WTC11 (cell line): Measurements from ENCODE around the gene TMEM198. TPM values are rescaled to one million over a fixed set of nuclear protein-coding genes. Genes with fewer than 3 reads are reported as not detected.

Experiments used
- CBFB ChIP-seq: sonication (generic); formaldehyde crosslinking; IDR thresholded peaks from 2 replicates; pipeline ENCODE4 v1.8.1; 2022; ENCODE audit warnings: mild to moderate bottlenecking, low read depth, missing genetic modification reagents
- ESRRA ChIP-seq: sonication (generic); formaldehyde crosslinking; IDR thresholded peaks from 2 replicates; pipeline ENCODE4 v1.8.1; 2022; ENCODE audit warnings: mild to moderate bottlenecking, missing genetic modification reagents, borderline replicate concordance
- ETV6 ChIP-seq: sonication (generic); formaldehyde crosslinking; IDR thresholded peaks from 2 replicates; pipeline ENCODE4 v1.8.1; 2022; ENCODE audit warnings: mild to moderate bottlenecking, missing genetic modification reagents
- GABPB1 ChIP-seq: sonication (generic); formaldehyde crosslinking; IDR thresholded peaks from 2 replicates; pipeline ENCODE4 v1.8.1; 2023; ENCODE audit warnings: mild to moderate bottlenecking, missing genetic modification reagents
- MYBL2 ChIP-seq: sonication (generic); formaldehyde crosslinking; IDR thresholded peaks from 2 replicates; pipeline ENCODE4 v1.8.1; 2023; ENCODE audit warnings: mild to moderate bottlenecking, moderate library complexity, missing genetic modification reagents
- SMAD3 ChIP-seq: sonication (generic); formaldehyde crosslinking; IDR thresholded peaks from 2 replicates; pipeline ENCODE4 v1.8.0; 2022; ENCODE audit warnings: missing genetic modification reagents, mild to moderate bottlenecking, borderline replicate concordance
- TEAD1 ChIP-seq: sonication (generic); formaldehyde crosslinking; IDR thresholded peaks from 2 replicates; pipeline ENCODE4 v1.8.0; 2022; ENCODE audit warnings: mild to moderate bottlenecking, missing genetic modification reagents
- ZBTB21 ChIP-seq: sonication (generic); formaldehyde crosslinking; IDR thresholded peaks from 2 replicates; pipeline ENCODE4 v1.8.1; 2023; ENCODE audit warnings: mild to moderate bottlenecking, missing genetic modification reagents, borderline replicate concordance
- ZNF219 ChIP-seq: sonication (generic); formaldehyde crosslinking; IDR thresholded peaks from 2 replicates; pipeline ENCODE4 v1.8.0; 2023; ENCODE audit warnings: missing genetic modification reagents, mild to moderate bottlenecking, borderline replicate concordance
- ZNF416 ChIP-seq: fragments of 250-450 bp; sonication (Bioruptor Pico); IDR thresholded peaks from 2 replicates; pipeline ENCODE4 v1.9.0; 2021; ENCODE audit warnings: mild to moderate bottlenecking, inconsistent platforms
- ZNF423 ChIP-seq: fragments of 250-450 bp; sonication (Bioruptor Pico); IDR thresholded peaks from 2 replicates; pipeline ENCODE4 v2.1.2; 2022; ENCODE audit warnings: mild to moderate bottlenecking, moderate library complexity
- total RNA-seq: library from RNA; stranded (reverse); gene quantifications from 3 replicates; pipeline ENCODE4 v1.2.3, GENCODE V29; 2021
- TF ChIP-seq, protein P1 (sequence below): sonication (generic); formaldehyde crosslinking; IDR thresholded peaks from 2 replicates; pipeline ENCODE4 v1.8.1; 2022; ENCODE audit warnings: mild to moderate bottlenecking, moderate library complexity, missing genetic modification reagents
- TF ChIP-seq, protein P2 (sequence below): sonication (generic); formaldehyde crosslinking; IDR thresholded peaks from 2 replicates; pipeline ENCODE4 v1.8.1; 2022; ENCODE audit warnings: missing genetic modification reagents, borderline replicate concordance
- TF ChIP-seq, protein P3 (sequence below): sonication (generic); formaldehyde crosslinking; IDR thresholded peaks from 2 replicates; pipeline ENCODE4 v1.8.1; 2023; ENCODE audit warnings: mild to moderate bottlenecking, moderate library complexity, missing genetic modification reagents
- TF ChIP-seq, protein P4 (sequence below): sonication (generic); formaldehyde crosslinking; IDR thresholded peaks from 2 replicates; pipeline ENCODE4 v1.8.1; 2023; ENCODE audit warnings: mild to moderate bottlenecking, missing genetic modification reagents, moderate library complexity
- TF ChIP-seq, protein P5 (sequence below): fragments of 200-600 bp; IDR thresholded peaks from 2 replicates; pipeline ENCODE4 v1.8.0; 2022; ENCODE audit warnings: antibody characterized with exemption
- TF ChIP-seq, protein P6 (sequence below): sonication (generic); formaldehyde crosslinking; IDR thresholded peaks from 2 replicates; pipeline ENCODE4 v1.8.1; 2023; ENCODE audit warnings: mild to moderate bottlenecking, missing genetic modification reagents, borderline replicate concordance
- TF ChIP-seq, protein P7 (sequence below): sonication (generic); formaldehyde crosslinking; IDR thresholded peaks from 2 replicates; pipeline ENCODE4 v1.8.0; 2022; ENCODE audit warnings: missing genetic modification reagents
- TF ChIP-seq, protein P8 (sequence below): sonication (generic); formaldehyde crosslinking; IDR thresholded peaks from 2 replicates; pipeline ENCODE4 v1.8.1; 2023; ENCODE audit warnings: mild to moderate bottlenecking, missing genetic modification reagents
- TF ChIP-seq, protein P9 (sequence below): sonication (generic); formaldehyde crosslinking; IDR thresholded peaks from 2 replicates; pipeline ENCODE4 v1.8.0; 2023; ENCODE audit warnings: missing genetic modification reagents

Gene TMEM198
- total RNA-seq, 1 experiment from 2014 or later: 7.1 TPM

DNA sequence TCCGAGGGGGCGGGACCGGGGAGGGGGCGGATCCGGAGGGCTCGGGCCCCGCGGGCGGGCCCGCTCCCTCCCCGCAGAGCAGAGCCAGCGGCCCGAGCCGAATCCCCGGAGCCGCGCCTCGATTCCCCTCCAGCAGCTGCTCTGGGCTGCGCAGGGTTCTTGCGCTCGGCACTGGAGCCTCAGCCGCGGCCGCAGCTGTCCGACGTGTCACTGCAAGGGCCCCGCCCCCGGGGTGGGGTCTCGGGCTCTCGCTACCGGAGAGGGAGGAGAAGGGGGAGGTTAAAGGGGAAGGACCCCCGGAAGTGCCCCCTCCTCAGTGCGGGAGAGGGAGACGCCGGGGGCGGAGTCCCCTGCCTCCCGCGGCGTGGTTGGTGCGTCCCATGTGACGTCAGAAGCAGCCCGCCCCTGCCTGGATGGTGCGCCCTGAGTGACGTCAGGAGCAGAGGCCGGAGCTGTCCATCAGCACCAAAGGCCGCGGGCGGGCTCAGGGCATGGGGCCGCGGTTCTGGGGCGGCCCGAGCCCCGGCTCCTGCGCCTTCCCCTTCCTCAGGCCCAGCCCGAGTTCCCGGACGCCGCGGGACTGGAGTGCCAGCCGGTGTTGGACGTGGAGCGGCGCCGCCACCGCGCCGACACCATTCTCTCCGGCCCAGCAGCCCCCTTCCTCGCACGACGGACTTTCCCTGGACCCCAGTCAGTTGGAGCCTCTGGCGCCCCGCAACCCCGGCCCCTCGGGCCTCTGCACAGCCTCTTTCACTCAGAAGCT, at the start of gene TMEM198, which contains the start of gene CHPF (continued):
- no peak for TF ChIP-seq ZNF219 (CRISPR knock-in tag)
- no peak for TF ChIP-seq ZNF423 (CRISPR knock-in tag)
- TF ChIP-seq, protein P1, sequence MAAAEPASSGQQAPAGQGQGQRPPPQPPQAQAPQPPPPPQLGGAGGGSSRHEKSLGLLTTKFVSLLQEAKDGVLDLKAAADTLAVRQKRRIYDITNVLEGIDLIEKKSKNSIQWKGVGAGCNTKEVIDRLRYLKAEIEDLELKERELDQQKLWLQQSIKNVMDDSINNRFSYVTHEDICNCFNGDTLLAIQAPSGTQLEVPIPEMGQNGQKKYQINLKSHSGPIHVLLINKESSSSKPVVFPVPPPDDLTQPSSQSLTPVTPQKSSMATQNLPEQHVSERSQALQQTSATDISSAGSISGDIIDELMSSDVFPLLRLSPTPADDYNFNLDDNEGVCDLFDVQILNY (CRISPR knock-in tag): no peak; the same call in 1 of the 2 replicates
- TF ChIP-seq, protein P2, sequence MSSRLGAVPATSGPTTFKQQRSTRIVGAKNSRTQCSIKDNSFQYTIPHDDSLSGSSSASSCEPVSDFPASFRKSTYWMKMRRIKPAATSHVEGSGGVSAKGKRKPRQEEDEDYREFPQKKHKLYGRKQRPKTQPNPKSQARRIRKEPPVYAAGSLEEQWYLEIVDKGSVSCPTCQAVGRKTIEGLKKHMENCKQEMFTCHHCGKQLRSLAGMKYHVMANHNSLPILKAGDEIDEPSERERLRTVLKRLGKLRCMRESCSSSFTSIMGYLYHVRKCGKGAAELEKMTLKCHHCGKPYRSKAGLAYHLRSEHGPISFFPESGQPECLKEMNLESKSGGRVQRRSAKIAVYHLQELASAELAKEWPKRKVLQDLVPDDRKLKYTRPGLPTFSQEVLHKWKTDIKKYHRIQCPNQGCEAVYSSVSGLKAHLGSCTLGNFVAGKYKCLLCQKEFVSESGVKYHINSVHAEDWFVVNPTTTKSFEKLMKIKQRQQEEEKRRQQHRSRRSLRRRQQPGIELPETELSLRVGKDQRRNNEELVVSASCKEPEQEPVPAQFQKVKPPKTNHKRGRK (CRISPR knock-in tag): no peak
- TF ChIP-seq, protein P3, sequence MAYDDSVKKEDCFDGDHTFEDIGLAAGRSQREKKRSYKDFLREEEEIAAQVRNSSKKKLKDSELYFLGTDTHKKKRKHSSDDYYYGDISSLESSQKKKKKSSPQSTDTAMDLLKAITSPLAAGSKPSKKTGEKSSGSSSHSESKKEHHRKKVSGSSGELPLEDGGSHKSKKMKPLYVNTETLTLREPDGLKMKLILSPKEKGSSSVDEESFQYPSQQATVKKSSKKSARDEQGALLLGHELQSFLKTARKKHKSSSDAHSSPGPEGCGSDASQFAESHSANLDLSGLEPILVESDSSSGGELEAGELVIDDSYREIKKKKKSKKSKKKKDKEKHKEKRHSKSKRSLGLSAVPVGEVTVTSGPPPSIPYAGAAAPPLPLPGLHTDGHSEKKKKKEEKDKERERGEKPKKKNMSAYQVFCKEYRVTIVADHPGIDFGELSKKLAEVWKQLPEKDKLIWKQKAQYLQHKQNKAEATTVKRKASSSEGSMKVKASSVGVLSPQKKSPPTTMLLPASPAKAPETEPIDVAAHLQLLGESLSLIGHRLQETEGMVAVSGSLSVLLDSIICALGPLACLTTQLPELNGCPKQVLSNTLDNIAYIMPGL (CRISPR knock-in tag): no peak
- TF ChIP-seq ESRRA: 0 out of 2 replicates have a peak, but pooled peaks have one; percentile 27
- TF ChIP-seq MYBL2 (CRISPR knock-in tag): peak; percentile 67; the same call in 1 of the 2 replicates
- no peak for TF ChIP-seq ETV6
- no peak for TF ChIP-seq CBFB
- peak; percentile 99 for TF ChIP-seq ZBTB21 (CRISPR knock-in tag)
- TF ChIP-seq, protein P4, sequence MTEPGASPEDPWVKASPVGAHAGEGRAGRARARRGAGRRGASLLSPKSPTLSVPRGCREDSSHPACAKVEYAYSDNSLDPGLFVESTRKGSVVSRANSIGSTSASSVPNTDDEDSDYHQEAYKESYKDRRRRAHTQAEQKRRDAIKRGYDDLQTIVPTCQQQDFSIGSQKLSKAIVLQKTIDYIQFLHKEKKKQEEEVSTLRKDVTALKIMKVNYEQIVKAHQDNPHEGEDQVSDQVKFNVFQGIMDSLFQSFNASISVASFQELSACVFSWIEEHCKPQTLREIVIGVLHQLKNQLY (CRISPR knock-in tag): no peak
- peak; percentile 83 for TF ChIP-seq GABPB1 (CRISPR knock-in tag)
- no peak for TF ChIP-seq TEAD1 (CRISPR knock-in tag)
- TF ChIP-seq, protein P5, sequence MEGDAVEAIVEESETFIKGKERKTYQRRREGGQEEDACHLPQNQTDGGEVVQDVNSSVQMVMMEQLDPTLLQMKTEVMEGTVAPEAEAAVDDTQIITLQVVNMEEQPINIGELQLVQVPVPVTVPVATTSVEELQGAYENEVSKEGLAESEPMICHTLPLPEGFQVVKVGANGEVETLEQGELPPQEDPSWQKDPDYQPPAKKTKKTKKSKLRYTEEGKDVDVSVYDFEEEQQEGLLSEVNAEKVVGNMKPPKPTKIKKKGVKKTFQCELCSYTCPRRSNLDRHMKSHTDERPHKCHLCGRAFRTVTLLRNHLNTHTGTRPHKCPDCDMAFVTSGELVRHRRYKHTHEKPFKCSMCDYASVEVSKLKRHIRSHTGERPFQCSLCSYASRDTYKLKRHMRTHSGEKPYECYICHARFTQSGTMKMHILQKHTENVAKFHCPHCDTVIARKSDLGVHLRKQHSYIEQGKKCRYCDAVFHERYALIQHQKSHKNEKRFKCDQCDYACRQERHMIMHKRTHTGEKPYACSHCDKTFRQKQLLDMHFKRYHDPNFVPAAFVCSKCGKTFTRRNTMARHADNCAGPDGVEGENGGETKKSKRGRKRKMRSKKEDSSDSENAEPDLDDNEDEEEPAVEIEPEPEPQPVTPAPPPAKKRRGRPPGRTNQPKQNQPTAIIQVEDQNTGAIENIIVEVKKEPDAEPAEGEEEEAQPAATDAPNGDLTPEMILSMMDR: no peak
- TF ChIP-seq, protein P6, sequence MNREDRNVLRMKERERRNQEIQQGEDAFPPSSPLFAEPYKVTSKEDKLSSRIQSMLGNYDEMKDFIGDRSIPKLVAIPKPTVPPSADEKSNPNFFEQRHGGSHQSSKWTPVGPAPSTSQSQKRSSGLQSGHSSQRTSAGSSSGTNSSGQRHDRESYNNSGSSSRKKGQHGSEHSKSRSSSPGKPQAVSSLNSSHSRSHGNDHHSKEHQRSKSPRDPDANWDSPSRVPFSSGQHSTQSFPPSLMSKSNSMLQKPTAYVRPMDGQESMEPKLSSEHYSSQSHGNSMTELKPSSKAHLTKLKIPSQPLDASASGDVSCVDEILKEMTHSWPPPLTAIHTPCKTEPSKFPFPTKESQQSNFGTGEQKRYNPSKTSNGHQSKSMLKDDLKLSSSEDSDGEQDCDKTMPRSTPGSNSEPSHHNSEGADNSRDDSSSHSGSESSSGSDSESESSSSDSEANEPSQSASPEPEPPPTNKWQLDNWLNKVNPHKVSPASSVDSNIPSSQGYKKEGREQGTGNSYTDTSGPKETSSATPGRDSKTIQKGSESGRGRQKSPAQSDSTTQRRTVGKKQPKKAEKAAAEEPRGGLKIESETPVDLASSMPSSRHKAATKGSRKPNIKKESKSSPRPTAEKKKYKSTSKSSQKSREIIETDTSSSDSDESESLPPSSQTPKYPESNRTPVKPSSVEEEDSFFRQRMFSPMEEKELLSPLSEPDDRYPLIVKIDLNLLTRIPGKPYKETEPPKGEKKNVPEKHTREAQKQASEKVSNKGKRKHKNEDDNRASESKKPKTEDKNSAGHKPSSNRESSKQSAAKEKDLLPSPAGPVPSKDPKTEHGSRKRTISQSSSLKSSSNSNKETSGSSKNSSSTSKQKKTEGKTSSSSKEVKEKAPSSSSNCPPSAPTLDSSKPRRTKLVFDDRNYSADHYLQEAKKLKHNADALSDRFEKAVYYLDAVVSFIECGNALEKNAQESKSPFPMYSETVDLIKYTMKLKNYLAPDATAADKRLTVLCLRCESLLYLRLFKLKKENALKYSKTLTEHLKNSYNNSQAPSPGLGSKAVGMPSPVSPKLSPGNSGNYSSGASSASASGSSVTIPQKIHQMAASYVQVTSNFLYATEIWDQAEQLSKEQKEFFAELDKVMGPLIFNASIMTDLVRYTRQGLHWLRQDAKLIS (CRISPR knock-in tag): no peak
- TF ChIP-seq, protein P7, sequence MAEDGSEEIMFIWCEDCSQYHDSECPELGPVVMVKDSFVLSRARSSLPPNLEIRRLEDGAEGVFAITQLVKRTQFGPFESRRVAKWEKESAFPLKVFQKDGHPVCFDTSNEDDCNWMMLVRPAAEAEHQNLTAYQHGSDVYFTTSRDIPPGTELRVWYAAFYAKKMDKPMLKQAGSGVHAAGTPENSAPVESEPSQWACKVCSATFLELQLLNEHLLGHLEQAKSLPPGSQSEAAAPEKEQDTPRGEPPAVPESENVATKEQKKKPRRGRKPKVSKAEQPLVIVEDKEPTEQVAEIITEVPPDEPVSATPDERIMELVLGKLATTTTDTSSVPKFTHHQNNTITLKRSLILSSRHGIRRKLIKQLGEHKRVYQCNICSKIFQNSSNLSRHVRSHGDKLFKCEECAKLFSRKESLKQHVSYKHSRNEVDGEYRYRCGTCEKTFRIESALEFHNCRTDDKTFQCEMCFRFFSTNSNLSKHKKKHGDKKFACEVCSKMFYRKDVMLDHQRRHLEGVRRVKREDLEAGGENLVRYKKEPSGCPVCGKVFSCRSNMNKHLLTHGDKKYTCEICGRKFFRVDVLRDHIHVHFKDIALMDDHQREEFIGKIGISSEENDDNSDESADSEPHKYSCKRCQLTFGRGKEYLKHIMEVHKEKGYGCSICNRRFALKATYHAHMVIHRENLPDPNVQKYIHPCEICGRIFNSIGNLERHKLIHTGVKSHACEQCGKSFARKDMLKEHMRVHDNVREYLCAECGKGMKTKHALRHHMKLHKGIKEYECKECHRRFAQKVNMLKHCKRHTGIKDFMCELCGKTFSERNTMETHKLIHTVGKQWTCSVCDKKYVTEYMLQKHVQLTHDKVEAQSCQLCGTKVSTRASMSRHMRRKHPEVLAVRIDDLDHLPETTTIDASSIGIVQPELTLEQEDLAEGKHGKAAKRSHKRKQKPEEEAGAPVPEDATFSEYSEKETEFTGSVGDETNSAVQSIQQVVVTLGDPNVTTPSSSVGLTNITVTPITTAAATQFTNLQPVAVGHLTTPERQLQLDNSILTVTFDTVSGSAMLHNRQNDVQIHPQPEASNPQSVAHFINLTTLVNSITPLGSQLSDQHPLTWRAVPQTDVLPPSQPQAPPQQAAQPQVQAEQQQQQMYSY (CRISPR knock-in tag): no peak
- TF ChIP-seq, protein P8, sequence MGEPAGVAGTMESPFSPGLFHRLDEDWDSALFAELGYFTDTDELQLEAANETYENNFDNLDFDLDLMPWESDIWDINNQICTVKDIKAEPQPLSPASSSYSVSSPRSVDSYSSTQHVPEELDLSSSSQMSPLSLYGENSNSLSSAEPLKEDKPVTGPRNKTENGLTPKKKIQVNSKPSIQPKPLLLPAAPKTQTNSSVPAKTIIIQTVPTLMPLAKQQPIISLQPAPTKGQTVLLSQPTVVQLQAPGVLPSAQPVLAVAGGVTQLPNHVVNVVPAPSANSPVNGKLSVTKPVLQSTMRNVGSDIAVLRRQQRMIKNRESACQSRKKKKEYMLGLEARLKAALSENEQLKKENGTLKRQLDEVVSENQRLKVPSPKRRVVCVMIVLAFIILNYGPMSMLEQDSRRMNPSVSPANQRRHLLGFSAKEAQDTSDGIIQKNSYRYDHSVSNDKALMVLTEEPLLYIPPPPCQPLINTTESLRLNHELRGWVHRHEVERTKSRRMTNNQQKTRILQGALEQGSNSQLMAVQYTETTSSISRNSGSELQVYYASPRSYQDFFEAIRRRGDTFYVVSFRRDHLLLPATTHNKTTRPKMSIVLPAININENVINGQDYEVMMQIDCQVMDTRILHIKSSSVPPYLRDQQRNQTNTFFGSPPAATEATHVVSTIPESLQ: no peak
- no peak for TF ChIP-seq ZNF416 (CRISPR knock-in tag)
- TF ChIP-seq, protein P9, sequence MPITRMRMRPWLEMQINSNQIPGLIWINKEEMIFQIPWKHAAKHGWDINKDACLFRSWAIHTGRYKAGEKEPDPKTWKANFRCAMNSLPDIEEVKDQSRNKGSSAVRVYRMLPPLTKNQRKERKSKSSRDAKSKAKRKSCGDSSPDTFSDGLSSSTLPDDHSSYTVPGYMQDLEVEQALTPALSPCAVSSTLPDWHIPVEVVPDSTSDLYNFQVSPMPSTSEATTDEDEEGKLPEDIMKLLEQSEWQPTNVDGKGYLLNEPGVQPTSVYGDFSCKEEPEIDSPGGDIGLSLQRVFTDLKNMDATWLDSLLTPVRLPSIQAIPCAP (CRISPR knock-in tag): no peak
- TF ChIP-seq SMAD3 (CRISPR knock-in tag): no peak
